ENCODE measurements around the gene SCGB1D4. TPM values are rescaled to one million over a fixed set of nuclear protein-coding genes. Genes with fewer than 3 reads are reported as not detected.
"Not testable (repeated sequence)": the region's sequence is repeated elsewhere in the genome, so short reads cannot be mapped to it uniquely, and the experiment has no call there.

SCGB1D4 gene
- total RNA-seq, 1 experiment from 2014 or later = not detected

DNA sequence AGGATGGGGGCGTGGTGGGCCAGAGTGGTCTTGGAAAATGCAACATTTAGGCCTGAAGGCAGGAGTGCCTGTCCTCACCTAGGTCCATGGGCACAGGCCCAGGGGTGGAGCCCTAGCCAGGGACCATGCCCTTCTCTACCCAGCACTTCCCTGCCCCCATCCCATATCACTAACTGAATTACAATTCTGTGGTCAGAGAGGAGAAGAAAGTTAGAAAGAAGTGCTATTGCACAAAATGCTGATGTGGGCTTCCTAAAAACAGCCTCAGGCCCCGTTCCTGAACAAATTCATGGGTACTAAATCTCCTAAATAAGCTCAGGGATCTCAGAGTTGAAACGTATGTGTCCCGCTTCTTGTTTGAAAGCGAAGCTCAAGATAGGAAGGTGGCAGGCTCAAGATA is 34.9 kb upstream of the SCGB1D4 start:
- no peak overlapping the region for H2BK15ac ChIP-seq (ENCODE audit: low read depth, low read length)
- H2BK12ac ChIP-seq (ENCODE audit: insufficient read length, low read depth, low read length) = no peak overlapping the region
- H3K27me3 ChIP-seq (ENCODE audit: insufficient read depth, low read length) = no peaks in the 10 kb centered on the region
- no peak overlapping the region for H3K14ac ChIP-seq (ENCODE audit: insufficient read depth, low read length)
- no CpG with 5 or more reads among the region's 5 CpGs for WGBS (ENCODE audit: extremely low coverage, insufficient read length, low lambda C conversion rate)
- H3K56ac ChIP-seq (ENCODE audit: insufficient read length, low read depth, low read length) = no peak overlapping the region
- no peak overlapping the region for H3K4me2 ChIP-seq (ENCODE audit: insufficient read depth, insufficient read length, low read length)
- H3K9me3 ChIP-seq (ENCODE audit: control insufficient read depth, low read depth, low read length) = no peaks in the 10 kb centered on the region
- no peak overlapping the region for H3K4ac ChIP-seq (ENCODE audit: low read depth, low read length)
- Mint-ChIP-seq H3K4me3 (no peak overlapping the region), H3K9me3 (no peaks in the 10 kb centered on the region; a peak in 1 of 5 replicates), H3K27ac (no peak overlapping the region), H3K36me3 (ENCODE audit: insufficient read depth in 1 of 3, low read depth in 3 of 3) (no peaks in the 10 kb centered on the region), H3K27me3 (ENCODE audit: low read depth) (peaks cover 59% of the 10 kb centered on the region), H3K4me1 (peaks cover 13 to 18% of the 10 kb centered on the region in 2 experiments)
- H2BK5ac ChIP-seq (ENCODE audit: insufficient read length, low read length) = no peak overlapping the region
- H3K4me1 ChIP-seq (ENCODE audit: insufficient read depth, low read length) = no peaks in the 10 kb centered on the region
- no peak overlapping the region for H2BK120ac ChIP-seq (ENCODE audit: low read depth, low read length, poor library complexity, severe bottlenecking)
- H4K8ac ChIP-seq (replicated peaks; ENCODE audit: insufficient read length, low read depth, low read length) = no peak overlapping the region
- TF ChIP-seq, protein P1, sequence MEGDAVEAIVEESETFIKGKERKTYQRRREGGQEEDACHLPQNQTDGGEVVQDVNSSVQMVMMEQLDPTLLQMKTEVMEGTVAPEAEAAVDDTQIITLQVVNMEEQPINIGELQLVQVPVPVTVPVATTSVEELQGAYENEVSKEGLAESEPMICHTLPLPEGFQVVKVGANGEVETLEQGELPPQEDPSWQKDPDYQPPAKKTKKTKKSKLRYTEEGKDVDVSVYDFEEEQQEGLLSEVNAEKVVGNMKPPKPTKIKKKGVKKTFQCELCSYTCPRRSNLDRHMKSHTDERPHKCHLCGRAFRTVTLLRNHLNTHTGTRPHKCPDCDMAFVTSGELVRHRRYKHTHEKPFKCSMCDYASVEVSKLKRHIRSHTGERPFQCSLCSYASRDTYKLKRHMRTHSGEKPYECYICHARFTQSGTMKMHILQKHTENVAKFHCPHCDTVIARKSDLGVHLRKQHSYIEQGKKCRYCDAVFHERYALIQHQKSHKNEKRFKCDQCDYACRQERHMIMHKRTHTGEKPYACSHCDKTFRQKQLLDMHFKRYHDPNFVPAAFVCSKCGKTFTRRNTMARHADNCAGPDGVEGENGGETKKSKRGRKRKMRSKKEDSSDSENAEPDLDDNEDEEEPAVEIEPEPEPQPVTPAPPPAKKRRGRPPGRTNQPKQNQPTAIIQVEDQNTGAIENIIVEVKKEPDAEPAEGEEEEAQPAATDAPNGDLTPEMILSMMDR (conservative IDR thresholded peaks at IDR 0.05) = no peak
- no peak overlapping the region for H3K23ac ChIP-seq (ENCODE audit: insufficient read length, low read depth, low read length)
- H4K5ac ChIP-seq (ENCODE audit: insufficient read length, low read depth, low read length) = no peak overlapping the region
- H3T11ph ChIP-seq (ENCODE audit: low read length) = no peak overlapping the region
- peaks cover 5% of the 10 kb centered on the region for H3K23me2 ChIP-seq (ENCODE audit: insufficient read length, low read depth, low read length, poor library complexity, severe bottlenecking)
- no peak overlapping the region for H4K91ac ChIP-seq (ENCODE audit: insufficient read length, low read depth, low read length)
- H3K18ac ChIP-seq (ENCODE audit: insufficient read length, low read depth, low read length) = no peak overlapping the region
- no peaks in the 10 kb centered on the region for H3K79me1 ChIP-seq (ENCODE audit: insufficient read depth, low read depth, low read length, poor library complexity, severe bottlenecking)
- H3K27ac ChIP-seq (ENCODE audit: insufficient read length, low read depth, low read length) = no peak overlapping the region
- no peak overlapping the region for H2AFZ ChIP-seq (ENCODE audit: low read length)
- H3K9ac ChIP-seq (ENCODE audit: extremely low read depth, insufficient read length, low read length) = no peak overlapping the region
- no peaks in the 10 kb centered on the region for H3K79me2 ChIP-seq (ENCODE audit: insufficient read depth, low read length)
- no peak overlapping the region for H2BK20ac ChIP-seq (ENCODE audit: low read depth, low read length, poor library complexity, severe bottlenecking)
- no peak for DNase-seq
- no peaks in the 10 kb centered on the region for H4K20me1 ChIP-seq (ENCODE audit: control insufficient read depth, insufficient read depth, insufficient read length)
- H2AK5ac ChIP-seq (ENCODE audit: insufficient read length, low read length) = no peak overlapping the region

DNA sequence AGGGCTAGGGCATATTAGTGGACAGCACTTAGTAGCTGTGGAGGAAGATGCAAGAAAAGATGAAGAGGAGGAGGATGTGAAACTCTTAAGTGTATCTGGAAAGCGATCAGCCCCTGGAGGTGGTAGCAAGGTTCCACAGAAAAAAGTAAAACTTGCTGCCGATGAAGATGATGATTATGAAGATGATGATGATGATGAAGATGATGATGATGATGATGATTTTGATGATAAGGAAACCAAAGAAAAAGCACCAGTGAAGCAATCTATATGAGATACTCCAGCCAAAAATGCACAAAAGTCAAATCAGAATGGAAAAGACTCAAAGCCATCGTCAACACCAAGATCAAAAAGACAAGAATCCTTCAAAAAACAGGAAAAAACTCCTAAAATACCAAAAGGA is 32.4 kb upstream of the SCGB1D4 start:
- H2BK120ac ChIP-seq (ENCODE audit: low read depth, low read length, poor library complexity, severe bottlenecking); H3K4me3 Mint-ChIP-seq; H3K27me3 ChIP-seq (ENCODE audit: insufficient read depth, low read length); H4K91ac ChIP-seq (ENCODE audit: insufficient read length, low read depth, low read length); H3K36me3 Mint-ChIP-seq (ENCODE audit: insufficient read depth in 1 of 3, low read depth in 3 of 3); H3K79me1 ChIP-seq (ENCODE audit: insufficient read depth, low read depth, low read length, poor library complexity, severe bottlenecking); H4K5ac ChIP-seq (ENCODE audit: insufficient read length, low read depth, low read length); H3K23ac ChIP-seq (ENCODE audit: insufficient read length, low read depth, low read length); H3T11ph ChIP-seq (ENCODE audit: low read length); H4K8ac ChIP-seq (replicated peaks; ENCODE audit: insufficient read length, low read depth, low read length); H3K4me2 ChIP-seq (ENCODE audit: insufficient read depth, insufficient read length, low read length); H3K56ac ChIP-seq (ENCODE audit: insufficient read length, low read depth, low read length); H3K9me3 ChIP-seq (ENCODE audit: control insufficient read depth, low read depth, low read length); H3K23me2 ChIP-seq (ENCODE audit: insufficient read length, low read depth, low read length, poor library complexity, severe bottlenecking); H3K4me1 ChIP-seq (ENCODE audit: insufficient read depth, low read length); H2AFZ ChIP-seq (ENCODE audit: low read length); H3K27ac ChIP-seq (ENCODE audit: insufficient read length, low read depth, low read length); H3K4ac ChIP-seq (ENCODE audit: low read depth, low read length); H3K9me3 Mint-ChIP-seq; H3K79me2 ChIP-seq (ENCODE audit: insufficient read depth, low read length); H3K9ac ChIP-seq (ENCODE audit: extremely low read depth, insufficient read length, low read length); H2BK20ac ChIP-seq (ENCODE audit: low read depth, low read length, poor library complexity, severe bottlenecking); DNase-seq; H2BK5ac ChIP-seq (ENCODE audit: insufficient read length, low read length); H2BK15ac ChIP-seq (ENCODE audit: low read depth, low read length); H4K20me1 ChIP-seq (ENCODE audit: control insufficient read depth, insufficient read depth, insufficient read length); H2BK12ac ChIP-seq (ENCODE audit: insufficient read length, low read depth, low read length); H3K14ac ChIP-seq (ENCODE audit: insufficient read depth, low read length); H3K27ac Mint-ChIP-seq; H2AK5ac ChIP-seq (ENCODE audit: insufficient read length, low read length); H3K18ac ChIP-seq (ENCODE audit: insufficient read length, low read depth, low read length): not testable (repeated sequence)
- WGBS (ENCODE audit: extremely low coverage, insufficient read length, low lambda C conversion rate) = no CpG with 5 or more reads among the region's 3 CpGs
- Mint-ChIP-seq H3K27me3 (ENCODE audit: low read depth) (peaks cover 45% of the 10 kb centered on the region), H3K4me1 (peaks cover 17 to 22% of the 10 kb centered on the region in 2 experiments)

Data from H9 (cell line).